Measurements from ENCODE around the gene REC8. TPM values are rescaled to one million over a fixed set of nuclear protein-coding genes. Genes with fewer than 3 reads are reported as not detected.

REC8 gene
- total RNA-seq, 1 donor from 2014 or later: 46.4 TPM

DNA sequence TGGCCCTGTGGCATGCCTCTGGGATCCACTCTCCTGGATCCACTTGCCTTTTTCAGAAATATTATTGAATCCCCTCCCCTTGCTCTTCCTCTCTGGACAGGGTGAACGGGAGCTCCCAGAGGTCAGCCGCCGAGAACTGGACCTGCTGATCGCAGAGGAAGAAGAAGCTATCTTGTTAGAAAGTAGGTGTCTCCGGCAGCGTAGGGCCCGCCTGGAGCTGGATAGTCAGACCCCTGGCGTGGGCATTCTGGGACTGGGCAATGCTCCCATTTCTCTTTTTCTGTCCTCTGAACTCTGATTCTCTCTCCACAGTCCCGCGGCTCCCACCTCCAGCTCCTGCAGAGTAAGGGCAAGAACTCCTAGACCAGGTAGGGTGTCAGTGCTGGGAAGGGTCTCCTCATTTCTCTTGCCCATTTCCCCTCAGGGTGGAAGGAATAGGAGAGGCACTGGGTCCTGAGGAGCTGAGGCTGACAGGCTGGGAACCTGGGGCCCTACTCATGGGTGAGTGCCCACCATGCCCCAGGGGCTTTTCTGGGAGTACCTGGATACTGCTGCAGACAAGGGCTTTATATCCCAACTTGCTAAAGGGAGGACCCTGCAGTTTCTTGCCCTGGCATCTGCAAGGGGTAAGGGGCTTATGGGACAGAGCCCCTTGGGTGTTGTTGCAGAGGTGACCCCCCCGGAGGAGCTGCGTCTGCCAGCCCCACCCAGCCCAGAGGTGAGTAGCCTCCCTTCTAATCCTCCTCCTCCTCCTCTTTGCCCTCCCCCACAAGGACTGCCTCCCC, 5.4 kb downstream of the REC8 start:
- Histone ChIP-seq H3K9ac (ENCODE audit: low read length) (no peak overlapping the region), H3K4me3 (ENCODE audit: insufficient read depth, low read depth, low read length) (no peak overlapping the region), H3K27me3 (ENCODE audit: insufficient read depth, low read length) (no peaks in the 10 kb centered on the region), H3K27ac (ENCODE audit: low read depth, low read length) (no peak overlapping the region), H3K9me3 (ENCODE audit: insufficient read depth, low read depth, low read length) (no peaks in the 10 kb centered on the region), H2AFZ (ENCODE audit: low read depth, low read length) (no peak overlapping the region), H3K4me2 (ENCODE audit: low read length) (no peak overlapping the region), H4K20me1 (ENCODE audit: insufficient read depth, low read length) (peaks cover 30% of the 10 kb centered on the region), H3K4me1 (ENCODE audit: insufficient read depth, low read length) (peaks cover 10% of the 10 kb centered on the region), H3K79me2 (ENCODE audit: insufficient read depth, low read length) (no peaks in the 10 kb centered on the region), H3K36me3 (ENCODE audit: insufficient read depth, low read length) (peaks cover 18% of the 10 kb centered on the region)
- FAIRE-seq (no peak), DNase-seq (ENCODE audit: low read depth) (no peak)
- Mint-ChIP-seq H3K36me3 (ENCODE audit: low read depth, unreplicated experiment) (peaks cover 26% of the 10 kb centered on the region), H3K4me1 (ENCODE audit: low read depth, unreplicated experiment) (peaks cover 7% of the 10 kb centered on the region), H3K27ac (ENCODE audit: unreplicated experiment) (no peak overlapping the region), H3K27me3 (ENCODE audit: low read depth, unreplicated experiment) (no peaks in the 10 kb centered on the region), H3K4me3 (ENCODE audit: unreplicated experiment) (no peak overlapping the region), H3K9me3 (ENCODE audit: unreplicated experiment) (no peaks in the 10 kb centered on the region)
- TF ChIP-seq EZH2 (IDR thresholded peaks at IDR 0.05; ENCODE audit: insufficient read depth, low read length): no peak
- TF ChIP-seq, protein P1, sequence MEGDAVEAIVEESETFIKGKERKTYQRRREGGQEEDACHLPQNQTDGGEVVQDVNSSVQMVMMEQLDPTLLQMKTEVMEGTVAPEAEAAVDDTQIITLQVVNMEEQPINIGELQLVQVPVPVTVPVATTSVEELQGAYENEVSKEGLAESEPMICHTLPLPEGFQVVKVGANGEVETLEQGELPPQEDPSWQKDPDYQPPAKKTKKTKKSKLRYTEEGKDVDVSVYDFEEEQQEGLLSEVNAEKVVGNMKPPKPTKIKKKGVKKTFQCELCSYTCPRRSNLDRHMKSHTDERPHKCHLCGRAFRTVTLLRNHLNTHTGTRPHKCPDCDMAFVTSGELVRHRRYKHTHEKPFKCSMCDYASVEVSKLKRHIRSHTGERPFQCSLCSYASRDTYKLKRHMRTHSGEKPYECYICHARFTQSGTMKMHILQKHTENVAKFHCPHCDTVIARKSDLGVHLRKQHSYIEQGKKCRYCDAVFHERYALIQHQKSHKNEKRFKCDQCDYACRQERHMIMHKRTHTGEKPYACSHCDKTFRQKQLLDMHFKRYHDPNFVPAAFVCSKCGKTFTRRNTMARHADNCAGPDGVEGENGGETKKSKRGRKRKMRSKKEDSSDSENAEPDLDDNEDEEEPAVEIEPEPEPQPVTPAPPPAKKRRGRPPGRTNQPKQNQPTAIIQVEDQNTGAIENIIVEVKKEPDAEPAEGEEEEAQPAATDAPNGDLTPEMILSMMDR (IDR thresholded peaks at IDR 0.05; ENCODE audit: insufficient read depth, low read depth, low read length): no peak

DNA sequence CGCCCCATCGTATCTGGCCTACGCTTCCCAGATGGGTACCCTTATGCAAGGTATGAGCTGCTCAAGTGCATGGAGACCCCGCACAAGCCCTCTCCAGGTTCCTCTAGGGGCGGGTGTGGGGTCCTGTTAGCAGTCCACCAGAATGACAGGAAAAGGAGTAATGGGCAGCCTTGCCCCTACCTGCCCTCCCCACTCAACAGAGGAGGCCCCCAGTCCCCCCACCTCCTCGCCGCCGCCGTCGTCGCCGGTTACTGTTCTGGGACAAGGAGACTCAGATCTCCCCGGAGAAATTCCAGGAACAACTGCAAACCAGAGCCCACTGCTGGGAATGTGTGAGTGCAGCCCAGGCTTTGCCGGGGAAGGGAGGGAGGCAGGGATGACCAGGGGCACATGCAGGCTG, 6.0 kb downstream of the REC8 start:
- H2AFZ ChIP-seq (ENCODE audit: low read depth, low read length): no peak overlapping the region
- H3K9me3 ChIP-seq (ENCODE audit: insufficient read depth, low read depth, low read length): no peaks in the 10 kb centered on the region
- Mint-ChIP-seq H3K4me1 (ENCODE audit: low read depth, unreplicated experiment) (peaks cover 7% of the 10 kb centered on the region), H3K4me3 (ENCODE audit: unreplicated experiment) (no peak overlapping the region), H3K36me3 (ENCODE audit: low read depth, unreplicated experiment) (peaks cover 24% of the 10 kb centered on the region), H3K9me3 (ENCODE audit: unreplicated experiment) (no peaks in the 10 kb centered on the region), H3K27me3 (ENCODE audit: low read depth, unreplicated experiment) (no peaks in the 10 kb centered on the region), H3K27ac (ENCODE audit: unreplicated experiment) (no peak overlapping the region)
- no peak for DNase-seq (ENCODE audit: low read depth)
- H3K27ac ChIP-seq (ENCODE audit: low read depth, low read length): no peak overlapping the region
- peaks cover 5% of the 10 kb centered on the region for H3K4me1 ChIP-seq (ENCODE audit: insufficient read depth, low read length)
- H3K4me2 ChIP-seq (ENCODE audit: low read length): no peak overlapping the region
- no peak for FAIRE-seq
- no peak overlapping the region for H3K9ac ChIP-seq (ENCODE audit: low read length)
- no peaks in the 10 kb centered on the region for H3K27me3 ChIP-seq (ENCODE audit: insufficient read depth, low read length)
- no peak overlapping the region for H3K4me3 ChIP-seq (ENCODE audit: insufficient read depth, low read depth, low read length)
- no peaks in the 10 kb centered on the region for H3K79me2 ChIP-seq (ENCODE audit: insufficient read depth, low read length)
- peaks cover 18% of the 10 kb centered on the region for H3K36me3 ChIP-seq (ENCODE audit: insufficient read depth, low read length)
- no peak for TF ChIP-seq EZH2 (IDR thresholded peaks at IDR 0.05; ENCODE audit: insufficient read depth, low read length)
- TF ChIP-seq, protein P1 (IDR thresholded peaks at IDR 0.05; ENCODE audit: insufficient read depth, low read depth, low read length): no peak
- peaks cover 35% of the 10 kb centered on the region for H4K20me1 ChIP-seq (ENCODE audit: insufficient read depth, low read length)
